GM12865 (cell line): ENCODE measurements around the gene ATF7.

ENCODE experiments used
- DNase-seq: peaks from one replicate; pipeline ENCODE4 v3.0.0; 2010; ENCODE audit warnings: low read depth
- H3K4me3 ChIP-seq: 2 replicates; pipeline ENCODE4 v1.5.1; 2011; ENCODE audit warnings: mild to moderate bottlenecking, low read depth, low read length, control low read depth
- CTCF ChIP-seq: IDR thresholded peaks from 2 replicates; pipeline ENCODE4 v1.5.1; 2011; ENCODE audit warnings: low read length, control low read depth, low read depth, inconsistent platforms; ENCODE audit not compliant: insufficient read depth; ENCODE audit errors: missing control alignments

Gene ATF7

GRCh38 chr12:53467082-53467481 lies 159.1 kb downstream of the ATF7 start:
- no peak for TF ChIP-seq CTCF
- no peak overlapping the region for H3K4me3 ChIP-seq
- no peak for DNase-seq

- no peak for DNase-seq
- H3K4me3 ChIP-seq: no peak overlapping the region
- TF ChIP-seq CTCF: no peak
Observed at GRCh38 chr12:53466640-53467039, 159.5 kb downstream of the ATF7 start.

- no peak for DNase-seq
- H3K4me3 ChIP-seq: no peak overlapping the region
- TF ChIP-seq CTCF: no peak
Observed at GRCh38 chr12:53465679-53466078, 160.5 kb downstream of the ATF7 start.

- H3K4me3 ChIP-seq: no peak overlapping the region
- DNase-seq: no peak
- no peak for TF ChIP-seq CTCF
Observed at GRCh38 chr12:53464685-53465418, 161.3 kb downstream of the ATF7 start.

- no peak for DNase-seq
- no peak for TF ChIP-seq CTCF
- no peak overlapping the region for H3K4me3 ChIP-seq
Observed at GRCh38 chr12:53463802-53464560, 162.2 kb downstream of the ATF7 start.

- H3K4me3 ChIP-seq: no peak overlapping the region
- TF ChIP-seq CTCF: no peak
- DNase-seq: no peak
Observed at GRCh38 chr12:53462935-53463334, 163.2 kb downstream of the ATF7 start.
